GM18907 (cell line): Measurements from ENCODE around the gene ESPNL.

Experiments
- ATAC-seq: cut with Tn5 transposase; IDR thresholded peaks from one replicate; pipeline ENCODE4 v1.9.1; 2021; ENCODE audit warnings: mild to moderate bottlenecking, moderate library complexity; ENCODE audit not compliant: unreplicated experiment

The ESPNL gene

GRCh38 chr2:238097988-238098871 is 1.9 kb upstream of the ESPNL start:
- peak; percentile 70 for ATAC-seq

GRCh38 chr2:238098901-238099713 is 1.0 kb upstream of the ESPNL start:
- peak; percentile 19 for ATAC-seq

DNA sequence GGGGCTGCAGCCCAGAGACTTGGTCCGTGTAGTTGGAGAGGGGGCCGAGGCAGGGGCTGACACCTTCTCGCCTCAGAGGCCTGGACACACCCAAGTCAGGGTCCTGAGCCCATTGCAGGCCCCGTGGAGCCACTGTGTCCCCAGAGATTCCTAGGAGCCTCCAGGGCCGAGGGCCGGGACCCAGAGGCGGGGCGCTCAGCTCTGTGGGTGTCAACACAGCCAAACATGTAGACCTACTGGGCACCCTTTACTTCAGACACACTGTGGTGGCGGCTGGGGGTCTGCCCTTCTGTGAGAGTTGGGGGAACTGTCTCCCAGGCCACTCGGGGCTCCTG is 459 bp upstream of the ESPNL start:
- ATAC-seq, result no peak

DNA sequence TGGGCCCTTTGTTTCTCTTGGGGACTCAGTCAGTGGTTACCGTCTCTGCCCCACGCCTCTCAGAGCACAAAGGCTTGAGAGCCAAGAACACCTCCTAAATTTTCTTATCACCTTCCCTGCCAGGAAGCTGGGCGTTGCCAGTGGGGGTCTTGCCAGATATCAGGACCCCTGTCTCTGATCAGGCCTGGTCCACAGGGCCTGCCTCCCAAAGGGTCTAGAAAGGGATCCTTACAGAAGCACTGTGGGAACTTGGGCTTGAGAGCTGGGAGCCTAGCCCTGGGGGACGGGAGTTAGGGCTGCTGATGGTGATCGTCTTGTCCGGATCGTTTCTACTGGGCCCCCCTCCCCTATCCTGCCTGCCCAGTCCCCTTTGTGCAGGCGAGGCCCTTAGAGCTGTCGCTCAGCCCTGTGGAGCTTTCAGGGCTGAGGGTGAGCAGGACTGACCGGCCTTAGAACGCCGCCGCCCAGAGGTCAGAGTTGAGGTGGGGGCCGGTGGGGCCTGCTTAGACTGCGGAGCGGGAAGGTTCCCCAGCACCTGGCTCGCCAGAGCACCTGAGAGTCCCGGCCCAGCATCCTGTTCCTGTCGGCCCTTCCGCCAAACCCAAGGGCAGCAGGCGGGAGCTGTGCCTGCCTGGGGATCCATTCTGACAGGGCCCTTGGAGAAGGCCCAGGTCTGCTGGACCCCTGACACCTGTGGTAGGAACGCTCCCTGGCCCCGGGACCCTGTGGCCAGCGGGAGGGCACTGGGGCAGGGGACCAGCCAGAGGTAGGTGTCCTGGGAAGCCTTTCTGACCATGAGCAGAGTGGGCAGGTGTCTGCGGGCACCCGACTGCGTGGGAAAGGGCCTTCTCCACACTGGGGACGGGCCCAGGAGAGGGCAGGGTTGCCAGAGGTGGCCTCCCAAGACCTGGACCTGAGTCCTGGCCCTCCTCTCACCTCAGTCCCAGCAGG is 956 bp downstream of the ESPNL start:
- ATAC-seq, result no peak

- ATAC-seq, result no peak
Measured at GRCh38 chr2:238101891-238102841, 2.0 kb downstream of the ESPNL start.

DNA sequence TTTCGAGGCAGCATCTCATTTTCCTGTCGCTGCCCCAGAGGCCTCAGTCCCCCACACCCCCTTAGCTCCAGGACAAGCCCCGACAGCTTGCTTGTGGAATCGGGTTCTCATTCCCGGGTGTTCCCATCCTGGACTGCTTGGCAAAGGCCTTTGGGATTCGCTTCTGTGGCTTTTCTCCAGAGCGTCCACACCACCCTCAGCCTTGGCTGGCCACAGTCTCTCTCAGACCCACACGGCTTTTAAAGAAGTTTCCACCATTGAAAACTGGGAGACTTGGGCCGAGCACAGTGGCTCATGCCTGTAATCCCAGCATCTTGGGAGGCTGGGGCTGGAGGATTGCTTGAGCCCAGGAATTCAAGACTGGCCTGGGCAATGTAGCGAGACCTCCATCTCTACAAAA is 2.7 kb downstream of the ESPNL start:
- ATAC-seq, result no peak

GRCh38 chr2:238103465-238104225 is 3.5 kb downstream of the ESPNL start:
- no peak for ATAC-seq

GRCh38 chr2:238104226-238104690 is 4.1 kb downstream of the ESPNL start:
- ATAC-seq, result no peak

GRCh38 chr2:238104691-238105371 is 4.7 kb downstream of the ESPNL start:
- ATAC-seq, result no peak

DNA sequence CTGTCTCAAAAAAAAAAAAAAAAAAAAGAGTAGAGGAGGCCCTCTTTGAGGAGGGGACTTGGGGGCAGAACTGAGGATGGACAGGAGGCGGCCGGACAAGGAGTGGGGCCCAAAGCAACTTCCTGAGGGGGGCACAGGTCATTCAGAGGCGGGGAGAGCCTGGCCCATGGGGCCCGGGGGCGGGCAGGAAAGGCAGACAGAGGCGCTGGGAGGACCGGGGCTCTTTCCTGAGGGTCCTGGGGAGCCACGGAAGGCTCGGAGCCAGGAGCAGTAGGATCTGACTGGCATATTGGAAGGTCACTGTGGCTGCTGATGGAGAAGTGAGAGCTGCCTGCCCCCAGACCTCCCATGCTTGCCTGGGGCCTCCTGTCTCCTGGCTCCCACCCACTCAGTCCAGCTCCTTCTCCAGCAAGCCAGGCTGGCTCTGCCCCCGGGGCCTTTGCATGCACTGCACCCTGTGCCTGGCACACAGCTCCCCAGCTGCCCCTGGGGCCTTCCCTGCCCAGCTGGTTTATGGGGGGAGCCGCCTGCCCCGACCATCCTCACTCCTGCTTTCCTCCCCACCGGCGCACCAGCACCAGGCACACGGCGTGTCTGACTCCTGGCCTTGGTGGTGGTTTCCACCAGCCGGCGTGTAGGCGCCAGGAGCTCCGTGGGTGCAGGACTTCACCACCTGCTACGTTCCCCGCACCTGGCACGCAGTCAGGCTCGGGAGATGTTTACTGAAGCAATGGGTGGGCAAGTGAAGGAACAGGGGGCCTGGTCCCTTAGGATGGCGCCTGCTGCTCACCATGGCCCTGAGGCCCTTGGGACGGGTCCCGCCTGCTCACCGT is 5.6 kb downstream of the ESPNL start:
- ATAC-seq, result no peak

DNA sequence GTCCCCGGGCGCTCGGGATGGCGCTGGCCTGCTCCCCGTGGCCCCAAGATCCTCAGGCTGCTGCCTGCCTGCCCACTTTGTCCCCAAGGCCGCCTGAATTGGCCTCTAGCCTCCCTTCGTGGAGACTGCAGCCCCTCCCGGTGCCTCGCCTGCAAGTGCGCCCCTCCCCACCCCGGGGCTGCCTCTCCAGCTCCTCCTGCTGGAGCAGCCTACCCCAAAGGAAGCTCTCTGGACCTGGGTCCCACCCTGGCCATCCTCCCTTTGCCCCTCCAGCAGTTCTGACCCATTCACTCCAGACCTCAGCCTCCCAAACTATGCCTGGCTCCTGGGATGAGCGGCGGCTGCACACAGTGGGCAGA is 6.2 kb downstream of the ESPNL start:
- ATAC-seq, result no peak

DNA sequence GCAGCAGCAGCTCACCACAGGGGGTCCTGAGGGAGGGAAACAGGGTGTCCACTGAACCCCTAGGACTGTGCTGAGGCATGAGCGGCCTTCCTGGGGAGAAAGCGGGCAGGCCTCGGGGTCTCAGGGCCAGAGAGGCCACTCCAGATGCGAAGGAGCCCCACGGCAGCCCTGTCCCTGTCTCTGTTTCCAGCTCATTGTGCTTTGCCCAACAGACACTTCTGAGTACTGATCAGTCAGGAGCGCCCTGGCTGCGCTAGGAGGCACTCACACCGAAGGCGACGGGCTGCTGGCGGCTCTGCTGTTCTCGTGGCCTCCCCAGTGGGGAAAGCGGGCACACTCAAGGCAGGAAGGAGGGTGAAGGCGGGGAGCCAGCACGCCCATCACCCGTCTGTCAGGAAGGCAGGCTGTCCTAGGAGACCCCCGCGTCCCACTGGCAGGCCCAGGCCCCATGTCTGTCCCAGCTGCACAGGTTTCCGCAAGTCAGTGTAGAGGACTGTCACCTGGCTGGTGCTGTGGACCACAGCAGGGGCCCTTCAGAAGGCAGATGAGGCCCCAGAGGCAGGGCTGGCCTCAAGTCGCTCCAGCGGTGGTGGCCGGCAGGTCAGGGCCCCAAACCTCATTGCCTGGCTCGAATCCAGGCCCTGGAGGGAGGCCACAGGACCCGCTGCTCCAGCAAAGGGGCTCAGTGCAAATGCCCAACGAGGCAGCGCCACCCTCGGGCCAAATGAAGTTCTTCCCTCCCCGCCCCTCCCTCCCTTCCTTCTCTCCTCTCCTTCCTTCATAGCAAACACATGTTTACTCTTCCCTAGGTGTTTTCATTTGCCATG is 6.8 kb downstream of the ESPNL start:
- peak; percentile 20 for ATAC-seq

- peak; percentile 75 for ATAC-seq
Measured at GRCh38 chr2:238107525-238108422, 7.6 kb downstream of the ESPNL start.

- peak; percentile 69 for ATAC-seq
Measured at GRCh38 chr2:238108423-238109183, 8.5 kb downstream of the ESPNL start.

- no peak for ATAC-seq
Measured at GRCh38 chr2:238113611-238114010, 13.5 kb downstream of the ESPNL start.
